Mucosa of rectum (tissue), 2 donors: ENCODE data around the gene GLE1.
A peak's percentile ranks its signal among the peaks of the same experiment; 100 is the strongest.
"Not testable (repeated sequence)": the region's sequence is repeated elsewhere in the genome, so short reads cannot be mapped to it uniquely, and the experiment has no call there.

ENCODE experiments used
- H3K27ac ChIP-seq, 2 donors: one replicate each; pipeline ENCODE4 v1.7.0; 2013; ENCODE audit warnings: inconsistent platforms in 2 of 2, low read depth in 2 of 2, low read length in 2 of 2
- H3K27me3 ChIP-seq, 2 donors: one replicate each; pipeline ENCODE4 v1.7.0; 2013; ENCODE audit warnings: low read length in 2 of 2; ENCODE audit not compliant: control insufficient read depth in 2 of 2, insufficient read depth in 2 of 2
- H3K36me3 ChIP-seq, 2 donors: one replicate each; pipeline ENCODE4 v1.7.0; 2013; ENCODE audit warnings: low read length in 2 of 2; ENCODE audit not compliant: control insufficient read depth in 2 of 2, insufficient read depth in 2 of 2
- H3K4me1 ChIP-seq, 2 donors: one replicate each; pipeline ENCODE4 v1.7.0; 2013; ENCODE audit warnings: low read length in 2 of 2, mild to moderate bottlenecking in 1 of 2; ENCODE audit not compliant: control insufficient read depth in 2 of 2, insufficient read depth in 2 of 2
- H3K4me3 ChIP-seq, 2 donors: one replicate each; pipeline ENCODE4 v1.7.0; 2013; ENCODE audit warnings: low read length in 2 of 2
- H3K9ac ChIP-seq, 2 donors: one replicate each; pipeline ENCODE4 v1.7.0; 2013; ENCODE audit warnings: low read length in 2 of 2, low read depth in 1 of 2, mild to moderate bottlenecking in 1 of 2
- H3K9me3 ChIP-seq, 2 donors: one replicate each; pipeline ENCODE4 v1.7.0; 2013; ENCODE audit warnings: low read length in 2 of 2; ENCODE audit not compliant: control insufficient read depth in 2 of 2
- donor health status: healthy.
- donor health status: Normal muscosa, but diverticular disease.

GLE1 gene

GRCh38 chr9:128558431-128559310 lies 54.2 kb downstream of the GLE1 start:
- Histone ChIP-seq H3K4me1 (peaks cover 40 to 43% of the 10 kb centered on the region in 2 donors), H3K27ac (peak overlapping the region; percentile 54 to 66), H3K9ac (no peak overlapping the region), H3K9me3 (no peaks in the 10 kb centered on the region), H3K36me3 (peaks cover 0 to 2% of the 10 kb centered on the region in 2 donors), H3K4me3 (peak overlapping the region in 1 of 2 donors; percentile 27), H3K27me3 (no peaks in the 10 kb centered on the region)

- H3K9ac ChIP-seq = no peak overlapping the region
- H3K4me3 ChIP-seq = no peak overlapping the region
- no peaks in the 10 kb centered on the region for H3K27me3 ChIP-seq
- H3K9me3 ChIP-seq = no peaks in the 10 kb centered on the region
- H3K27ac ChIP-seq = peak overlapping the region in 1 of 2 donors; percentile 28
- peaks cover 22 to 35% of the 10 kb centered on the region in 2 donors for H3K36me3 ChIP-seq
- H3K4me1 ChIP-seq = peaks cover 0 to 11% of the 10 kb centered on the region in 2 donors
Measured at GRCh38 chr9:128565578-128565977, 61.1 kb downstream of the GLE1 start.

GRCh38 chr9:128568470-128569078 lies 64.1 kb downstream of the GLE1 start:
- H3K27me3 ChIP-seq = no peaks in the 10 kb centered on the region
- no peak overlapping the region for H3K9ac ChIP-seq
- no peaks in the 10 kb centered on the region for H3K9me3 ChIP-seq
- H3K4me3 ChIP-seq = no peak overlapping the region
- peaks cover 0 to 11% of the 10 kb centered on the region in 2 donors for H3K4me1 ChIP-seq
- no peak overlapping the region for H3K27ac ChIP-seq
- peaks cover 38 to 41% of the 10 kb centered on the region in 2 donors for H3K36me3 ChIP-seq

GRCh38 chr9:128575469-128575868 lies 71.0 kb downstream of the GLE1 start:
- Histone ChIP-seq H3K4me1 (peaks cover 14 to 15% of the 10 kb centered on the region in 2 donors), H3K4me3 (no peak overlapping the region), H3K9ac (no peak overlapping the region), H3K9me3 (no peaks in the 10 kb centered on the region), H3K27ac (peak overlapping the region; percentile 46 to 62), H3K27me3 (no peaks in the 10 kb centered on the region), H3K36me3 (peaks cover 64 to 68% of the 10 kb centered on the region in 2 donors)

DNA sequence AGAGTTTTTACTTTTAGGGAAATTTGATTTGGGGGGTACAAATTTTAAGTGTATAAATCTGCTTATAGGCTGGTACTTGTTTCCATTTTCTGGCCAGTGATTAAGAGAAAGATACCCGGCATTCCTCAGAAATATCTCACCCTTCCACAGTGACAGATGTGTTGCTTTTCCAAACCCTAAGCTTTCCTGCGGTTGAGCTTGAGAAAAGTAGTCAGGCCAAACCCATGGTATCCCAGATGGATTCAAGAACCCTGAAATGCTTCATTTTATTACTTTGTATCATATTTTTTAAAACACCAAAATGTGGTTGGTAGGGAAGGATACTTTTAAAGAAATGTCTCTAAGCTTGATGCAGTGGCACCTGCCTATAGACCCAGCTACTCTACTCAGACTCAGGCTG lies 71.4 kb downstream of the GLE1 start:
- Histone ChIP-seq H3K9me3 (no peaks in the 10 kb centered on the region), H3K36me3 (peaks cover 68 to 73% of the 10 kb centered on the region in 2 donors), H3K4me1 (peaks cover 14 to 15% of the 10 kb centered on the region in 2 donors), H3K9ac (no peak overlapping the region), H3K27ac (peak overlapping the region; percentile 25 to 45), H3K27me3 (no peaks in the 10 kb centered on the region), H3K4me3 (no peak overlapping the region)

DNA sequence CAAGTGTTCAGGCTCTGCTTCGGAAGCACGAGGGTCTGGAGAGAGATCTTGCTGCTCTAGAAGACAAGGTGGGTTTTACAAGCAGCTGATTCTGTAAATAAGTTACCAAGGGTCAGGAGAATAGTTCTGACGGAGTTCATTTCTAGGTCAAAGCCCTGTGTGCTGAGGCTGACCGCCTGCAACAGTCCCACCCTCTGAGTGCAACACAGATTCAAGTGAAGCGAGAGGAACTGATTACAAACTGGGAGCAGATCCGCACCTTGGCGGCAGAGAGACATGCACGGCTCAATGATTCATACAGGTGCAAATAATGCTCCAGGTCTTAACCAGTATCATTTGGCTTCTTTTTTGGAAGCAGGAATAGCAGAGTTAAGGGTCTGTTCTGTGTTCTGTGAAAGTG lies 72.7 kb downstream of the GLE1 start:
- H3K9ac ChIP-seq = no peak overlapping the region
- no peak overlapping the region for H3K27ac ChIP-seq
- H3K36me3 ChIP-seq = peaks cover 74 to 84% of the 10 kb centered on the region in 2 donors
- peaks cover 14 to 15% of the 10 kb centered on the region in 2 donors for H3K4me1 ChIP-seq
- H3K27me3 ChIP-seq = no peaks in the 10 kb centered on the region
- no peak overlapping the region for H3K4me3 ChIP-seq
- H3K9me3 ChIP-seq = no peaks in the 10 kb centered on the region

DNA sequence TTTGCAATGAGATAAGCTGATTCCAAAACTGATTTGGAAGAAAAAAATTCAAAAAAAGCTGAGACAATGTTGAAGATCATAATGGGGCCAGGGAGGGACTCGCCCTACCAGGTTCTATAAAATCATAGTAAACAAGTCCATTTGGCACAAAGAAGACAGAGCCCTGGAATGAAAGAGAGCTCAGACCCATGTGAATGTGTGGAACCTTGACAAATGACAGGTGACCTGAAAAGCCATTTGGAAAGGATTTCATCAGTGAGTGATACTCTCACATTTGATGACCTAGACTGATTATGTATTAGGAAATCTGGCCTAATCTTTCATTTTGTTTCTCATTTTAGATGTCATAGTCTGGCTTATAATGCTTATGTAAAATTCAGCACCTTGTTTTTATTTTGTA lies 74.7 kb downstream of the GLE1 start:
- H3K4me1 ChIP-seq = peaks cover 14 to 15% of the 10 kb centered on the region in 2 donors
- H3K36me3 ChIP-seq = peaks cover 84 to 92% of the 10 kb centered on the region in 2 donors

GRCh38 chr9:128580731-128581130 lies 76.2 kb downstream of the GLE1 start:
- Histone ChIP-seq H3K4me3 (no peak overlapping the region), H3K9me3 (no peaks in the 10 kb centered on the region), H3K9ac (no peak overlapping the region), H3K27ac (no peak overlapping the region), H3K4me1 (peaks cover 3 to 6% of the 10 kb centered on the region in 2 donors), H3K27me3 (no peaks in the 10 kb centered on the region), H3K36me3 (peaks cover 89 to 93% of the 10 kb centered on the region in 2 donors)

More for the DNA sequence above, 74.7 kb downstream of the GLE1 start:
- no peak overlapping the region for H3K4me3 ChIP-seq
- no peak overlapping the region for H3K9ac ChIP-seq
- H3K27me3 ChIP-seq = no peaks in the 10 kb centered on the region
- H3K27ac ChIP-seq = no peak overlapping the region
- no peaks in the 10 kb centered on the region for H3K9me3 ChIP-seq

GRCh38 chr9:128585155-128585554 lies 80.6 kb downstream of the GLE1 start:
- not testable (repeated sequence) for H3K4me3 ChIP-seq, H3K9me3 ChIP-seq, H3K27me3 ChIP-seq, H3K9ac ChIP-seq, H3K4me1 ChIP-seq, H3K27ac ChIP-seq
- H3K36me3 ChIP-seq = peaks cover 74 to 82% of the 10 kb centered on the region in 2 donors

DNA sequence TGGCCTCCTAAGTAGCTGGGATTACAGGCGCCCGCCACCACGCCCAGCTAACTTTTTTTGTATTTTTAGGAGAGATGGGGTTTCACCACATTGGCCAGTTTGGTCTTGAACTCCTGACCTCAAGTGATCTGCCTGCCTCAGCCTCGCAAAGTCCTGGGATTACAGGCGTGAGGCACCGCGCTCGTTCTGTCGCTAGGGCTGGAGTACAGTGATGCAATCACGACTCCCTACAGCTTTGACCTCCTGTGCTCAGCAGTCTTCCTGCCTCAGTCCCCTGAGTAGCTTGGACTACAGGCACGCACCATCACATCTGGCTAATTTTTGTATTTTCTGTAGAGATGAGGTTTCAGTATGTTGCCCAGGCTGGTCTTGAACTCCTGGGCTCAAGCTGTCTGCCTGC lies 82.4 kb downstream of the GLE1 start:
- H3K4me1 ChIP-seq, H3K9ac ChIP-seq, H3K9me3 ChIP-seq, H3K27me3 ChIP-seq, H3K27ac ChIP-seq, H3K4me3 ChIP-seq: not testable (repeated sequence)
- H3K36me3 ChIP-seq = peaks cover 70 to 81% of the 10 kb centered on the region in 2 donors
